HCT116 (cell line): ENCODE results near the gene SHKBP1. TPM values are rescaled to one million over a fixed set of nuclear protein-coding genes. Genes with fewer than 3 reads are reported as not detected.

Experiments used
- ATAC-seq: fragments of 200-7000 bp; cut with Tn5 transposase; 2 replicates; pipeline ENCODE4 v1.9.1; 2020; ENCODE audit warnings: mild to moderate bottlenecking, moderate library complexity
- BruUV-seq: library from RNA; stranded (reverse); fragments of 400-500 nt; replicated peaks from 2 replicates; lab custom pipeline; 2021; lab: Mats Ljungman, UMichigan
- CTCF ChIA-PET: fragments of 300-600 bp; sonication (Branson Sonifier 250); formaldehyde crosslinking; loops from one replicate; lab custom pipeline; 2021; ENCODE audit warnings: antibody characterized with exemption; lab: Charles Lee
- POLR2A ChIA-PET: fragments of 300-600, 350-600 bp; sonication (Branson Sonifier 250); formaldehyde crosslinking; loops from one replicate; lab custom pipeline; 2021; ENCODE audit warnings: antibody characterized with exemption; lab: Charles Lee
- RAD21 ChIA-PET, 2 experiments: fragments of 300-600 bp; sonication (Branson Sonifier 250); formaldehyde crosslinking; loops; one replicate each; lab custom pipeline; 2023; ENCODE audit warnings: low total read pairs in 2 of 2; ENCODE audit not compliant: uncharacterized antibody in 2 of 2, unreplicated experiment in 2 of 2, low non-redundant PET in 1 of 2; lab: Charles Lee
- DNase-seq: peaks from one replicate; pipeline ENCODE4 v3.0.0-alpha.2; 2010; ENCODE audit warnings: low read depth, low spot score
- H2AFZ ChIP-seq: fragments of 200-600 bp; shearing (Covaris generic), sonication (generic); 2 replicates; pipeline ENCODE4 v1.6.1; 2017; ENCODE audit warnings: low read depth, mixed run types, mixed read lengths, antibody characterized with exemption, low read length; ENCODE audit not compliant: poor library complexity, severe bottlenecking
- H3K27ac ChIP-seq: 2 replicates; pipeline ENCODE4 v1.5.1; 2012; ENCODE audit warnings: low read depth, low read length
- H3K27me3 ChIP-seq: fragments of 200-600 bp; sonication (generic); 2 replicates; pipeline ENCODE4 v1.6.1; 2016; ENCODE audit warnings: mixed run types, low read length, mixed read lengths; ENCODE audit not compliant: insufficient read depth
- H3K36me3 ChIP-seq, 2 experiments: fragments of 200-500 bp in 1 of 2; fragments of 200-600 bp in 1 of 2; sonication (Bioruptor generic) in 1 of 2; sonication (generic) in 1 of 2; 2 replicates each; pipeline versions ENCODE4 v1.5.1 to v1.6.1; 2014 to 2016; ENCODE audit warnings: low read length in 2 of 2, inconsistent platforms in 1 of 2, mixed read lengths in 1 of 2, mixed run types in 1 of 2; ENCODE audit not compliant: insufficient read depth in 2 of 2, control insufficient read depth in 1 of 2
- H3K4me1 ChIP-seq, 2 experiments: fragments of 200-600 bp in 1 of 2; sonication (generic) in 1 of 2; 2 replicates each; pipeline versions ENCODE4 v1.5.1 to v1.6.1; 2012 to 2017; ENCODE audit warnings: low read length in 2 of 2, inconsistent platforms in 1 of 2, mild to moderate bottlenecking in 1 of 2, mixed read lengths in 1 of 2, mixed run types in 1 of 2, moderate library complexity in 1 of 2; ENCODE audit not compliant: insufficient read depth in 2 of 2, control insufficient read depth in 1 of 2
- H3K4me2 ChIP-seq: fragments of 200-600 bp; sonication (generic); 2 replicates; pipeline ENCODE4 v1.6.1; 2017; ENCODE audit warnings: mixed run types, low read length, mixed read lengths
- H3K4me3 ChIP-seq, 2 experiments: fragments of 200-600 bp in 1 of 2; sonication (generic) in 1 of 2; replicated peaks in 1 of 2; 2 replicates each; pipeline ENCODE4 v1.5.1; 2011 to 2016; ENCODE audit warnings: low read length in 2 of 2, control low read depth in 1 of 2, low read depth in 1 of 2, mild to moderate bottlenecking in 1 of 2, mixed read lengths in 1 of 2, mixed run types in 1 of 2
- H3K79me2 ChIP-seq: fragments of 200-600 bp; sonication (generic); 2 replicates; pipeline ENCODE4 v1.6.1; 2017; ENCODE audit warnings: mild to moderate bottlenecking, mixed run types, low read length, moderate library complexity, mixed read lengths; ENCODE audit not compliant: insufficient read depth
- H3K9ac ChIP-seq: fragments of 200-600 bp; sonication (generic); 2 replicates; pipeline ENCODE4 v1.6.1; 2016; ENCODE audit warnings: low read length, mixed read lengths
- H3K9me2 ChIP-seq: fragments of 200-600 bp; sonication (generic), shearing (Covaris generic); 2 replicates; pipeline ENCODE4 v1.6.1; 2017; ENCODE audit warnings: mixed run types, mild to moderate bottlenecking, moderate library complexity; ENCODE audit not compliant: insufficient read depth
- H3K9me3 ChIP-seq, 2 experiments: fragments of 200-500 bp in 1 of 2; fragments of 200-600 bp in 1 of 2; sonication (Bioruptor generic) in 1 of 2; sonication (generic) in 1 of 2; 2 replicates each; pipeline ENCODE4 v1.6.1; 2014 to 2017; ENCODE audit warnings: low read length in 2 of 2, mixed read lengths in 2 of 2, inconsistent platforms in 1 of 2, low read depth in 1 of 2, mild to moderate bottlenecking in 1 of 2, mixed run types in 1 of 2, moderate library complexity in 1 of 2; ENCODE audit not compliant: control insufficient read depth in 1 of 2, insufficient read depth in 1 of 2
- H4K20me1 ChIP-seq: fragments of 200-600 bp; sonication (generic), shearing (Covaris generic); 2 replicates; pipeline ENCODE4 v1.6.1; 2017; ENCODE audit warnings: mixed run types, mild to moderate bottlenecking, moderate library complexity; ENCODE audit not compliant: insufficient read depth
- JUND ChIP-seq: IDR thresholded peaks from 2 replicates; pipeline ENCODE4 v1.6.1; 2012
- POLR2A ChIP-seq: IDR thresholded peaks from 2 replicates; pipeline ENCODE4 v1.7.0; 2011; ENCODE audit warnings: borderline replicate concordance; ENCODE audit not compliant: insufficient read depth, insufficient read length; ENCODE audit errors: extremely low read depth
- RAD21 ChIP-seq: IDR thresholded peaks from 2 replicates; pipeline ENCODE4 v1.6.1; 2012; ENCODE audit warnings: low read depth, mild to moderate bottlenecking
- SIN3A ChIP-seq: IDR thresholded peaks from 2 replicates; pipeline ENCODE4 v1.6.1; 2012; ENCODE audit warnings: low read depth
- SP1 ChIP-seq: IDR thresholded peaks from 2 replicates; pipeline ENCODE4 v1.6.1; 2012; ENCODE audit warnings: low read depth
- YY1 ChIP-seq: IDR thresholded peaks from 2 replicates; pipeline ENCODE4 v1.6.1; 2011; ENCODE audit warnings: low read length, low read depth, moderate library complexity, mild to moderate bottlenecking; ENCODE audit not compliant: insufficient replicate concordance; ENCODE audit errors: extremely low read depth
- ZFX ChIP-seq: fragments of 450-650 bp; IDR thresholded peaks from 2 replicates; pipeline ENCODE4 v1.6.1; 2017
- intact Hi-C: fragments of 100-400 bp; cut with micrococcal nuclease; formaldehyde crosslinking; loops from 2 replicates; pipeline ENCODE4 v1.10.0; 2022
- total RNA-seq: library from RNA; stranded (reverse); gene quantifications from one replicate; pipeline ENCODE4 v1.2.1, GENCODE V29; 2021; ENCODE audit not compliant: unreplicated experiment
- TF ChIP-seq, protein P1 (sequence below): IDR thresholded peaks from 2 replicates; pipeline ENCODE4 v1.6.1; 2011; ENCODE audit warnings: mild to moderate bottlenecking, low read length, moderate library complexity; ENCODE audit not compliant: insufficient replicate concordance; ENCODE audit errors: extremely low read depth
- TF ChIP-seq, protein P2 (sequence below), 3 experiments: fragments of 200-600 bp in 1 of 3; sonication (generic) in 1 of 3; IDR thresholded peaks in 2 of 3; conservative IDR thresholded peaks in 1 of 3; 2 replicates each; pipeline ENCODE4 v1.5.1; 2012 to 2017; ENCODE audit warnings: low read depth in 2 of 3, low read length in 2 of 3, antibody characterized with exemption in 1 of 3, borderline replicate concordance in 1 of 3, control low read depth in 1 of 3, mild to moderate bottlenecking in 1 of 3, mixed read lengths in 1 of 3, mixed run types in 1 of 3, moderate library complexity in 1 of 3; ENCODE audit not compliant: insufficient read depth in 1 of 3
- TF ChIP-seq, protein P3 (sequence below): IDR thresholded peaks from 2 replicates; pipeline ENCODE4 v1.6.1; 2012

SHKBP1 gene
- total RNA-seq, 1 experiment from 2014 or later: 97.4 TPM

DNA sequence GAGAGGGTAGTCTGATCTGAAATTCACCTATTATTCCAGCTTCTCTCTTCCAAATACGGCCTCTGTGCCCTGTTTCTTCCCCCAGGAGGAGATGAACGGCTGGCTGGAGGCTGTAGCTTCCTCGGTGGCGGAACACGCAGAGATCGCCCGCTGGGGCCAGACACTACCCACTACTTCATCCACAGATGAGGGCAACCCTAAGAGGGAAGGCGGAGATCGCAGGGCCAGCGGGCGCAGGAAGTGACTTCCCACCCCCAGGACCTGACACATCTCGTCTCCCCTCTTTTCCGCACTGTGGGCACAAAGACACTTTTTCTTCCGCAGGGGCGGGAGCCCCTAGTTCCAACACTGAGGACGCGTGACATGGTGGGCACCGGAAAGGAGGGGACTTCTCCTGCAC, 1.3 kb upstream of the SHKBP1 start:
- no peak overlapping the region for H2AFZ ChIP-seq
- TF ChIP-seq POLR2A (no peak), ZFX (no peak), SP1 (no peak), YY1 (no peak)
- TF ChIP-seq, protein P1, sequence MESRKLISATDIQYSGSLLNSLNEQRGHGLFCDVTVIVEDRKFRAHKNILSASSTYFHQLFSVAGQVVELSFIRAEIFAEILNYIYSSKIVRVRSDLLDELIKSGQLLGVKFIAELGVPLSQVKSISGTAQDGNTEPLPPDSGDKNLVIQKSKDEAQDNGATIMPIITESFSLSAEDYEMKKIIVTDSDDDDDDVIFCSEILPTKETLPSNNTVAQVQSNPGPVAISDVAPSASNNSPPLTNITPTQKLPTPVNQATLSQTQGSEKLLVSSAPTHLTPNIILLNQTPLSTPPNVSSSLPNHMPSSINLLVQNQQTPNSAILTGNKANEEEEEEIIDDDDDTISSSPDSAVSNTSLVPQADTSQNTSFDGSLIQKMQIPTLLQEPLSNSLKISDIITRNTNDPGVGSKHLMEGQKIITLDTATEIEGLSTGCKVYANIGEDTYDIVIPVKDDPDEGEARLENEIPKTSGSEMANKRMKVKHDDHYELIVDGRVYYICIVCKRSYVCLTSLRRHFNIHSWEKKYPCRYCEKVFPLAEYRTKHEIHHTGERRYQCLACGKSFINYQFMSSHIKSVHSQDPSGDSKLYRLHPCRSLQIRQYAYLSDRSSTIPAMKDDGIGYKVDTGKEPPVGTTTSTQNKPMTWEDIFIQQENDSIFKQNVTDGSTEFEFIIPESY: no peak
- peaks cover 10 to 32% of the 10 kb centered on the region in 2 experiments for H3K4me1 ChIP-seq
- no peak for ATAC-seq
- RAD21 ChIA-PET: no interaction called here
- H4K20me1 ChIP-seq: no peaks in the 10 kb centered on the region
- H3K9ac ChIP-seq: peak overlapping the region; percentile 85; the same call in 1 of the 2 replicates
- DNase-seq: no peak
- no peaks in the 10 kb centered on the region for H3K9me3 ChIP-seq
- H3K36me3 ChIP-seq: peaks cover 3 to 7% of the 10 kb centered on the region in 2 experiments; a peak in 2 of 4 replicates
- no peak overlapping the region for H3K4me3 ChIP-seq
- no peaks in the 10 kb centered on the region for H3K9me2 ChIP-seq
- H3K4me2 ChIP-seq: peak overlapping the region; percentile 100; the same call in 1 of the 2 replicates
- POLR2A ChIA-PET: no interaction called here
- intact Hi-C loops: no loop called here
- BruUV-seq: no TSS peak
- peaks cover 14% of the 10 kb centered on the region; the same call in 1 of the 2 replicates for H3K79me2 ChIP-seq
- no peaks in the 10 kb centered on the region for H3K27me3 ChIP-seq
- CTCF ChIA-PET: no interaction called here
- H3K27ac ChIP-seq: no peak overlapping the region

DNA sequence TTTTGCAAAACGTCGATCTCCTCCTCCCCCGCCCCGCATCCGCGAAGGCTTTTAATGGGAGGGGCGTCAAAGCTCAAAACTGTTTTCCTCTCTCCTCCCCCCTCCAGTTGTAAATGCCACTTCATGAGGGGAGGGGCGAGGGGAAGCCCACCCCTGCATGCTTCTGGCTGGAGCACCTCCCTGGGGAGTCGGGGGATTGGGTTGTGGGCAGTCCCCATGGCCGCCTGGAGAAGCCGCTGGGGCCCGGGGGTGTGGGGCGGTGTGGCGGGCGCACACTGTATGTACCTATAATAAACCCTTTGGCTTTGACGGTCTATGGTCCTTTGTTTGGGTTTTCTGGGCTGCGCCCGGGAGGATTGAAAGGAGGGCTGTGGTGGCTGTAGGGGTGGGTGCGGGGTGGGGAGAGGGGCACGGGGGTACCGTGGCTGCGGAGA, 505 bp upstream of the SHKBP1 start:
- Histone ChIP-seq H4K20me1 (no peaks in the 10 kb centered on the region), H3K9me2 (no peaks in the 10 kb centered on the region), H3K9ac (peak overlapping the region; percentile 85), H3K9me3 (no peaks in the 10 kb centered on the region), H3K27me3 (no peaks in the 10 kb centered on the region), H3K36me3 (peaks cover 3 to 9% of the 10 kb centered on the region in 2 experiments; a peak in 2 of 4 replicates), H3K79me2 (peaks cover 14% of the 10 kb centered on the region; the same call in 1 of the 2 replicates), H2AFZ (peak overlapping the region; percentile 83), H3K4me2 (peak overlapping the region; percentile 100), H3K4me1 (peaks cover 10 to 27% of the 10 kb centered on the region in 2 experiments), H3K4me3 (peak overlapping the region; percentile 79 to 95)
- CTCF ChIA-PET: no interaction called here
- ATAC-seq: peak; percentile 43
- BruUV-seq: no TSS peak
- RAD21 ChIA-PET: no interaction called here
- intact Hi-C loops: no loop called here
- POLR2A ChIA-PET: no interaction called here
- TF ChIP-seq JUND (no peak), RAD21 (no peak), SIN3A (no peak), YY1 (no peak), SP1 (no peak)
- TF ChIP-seq, protein P2, sequence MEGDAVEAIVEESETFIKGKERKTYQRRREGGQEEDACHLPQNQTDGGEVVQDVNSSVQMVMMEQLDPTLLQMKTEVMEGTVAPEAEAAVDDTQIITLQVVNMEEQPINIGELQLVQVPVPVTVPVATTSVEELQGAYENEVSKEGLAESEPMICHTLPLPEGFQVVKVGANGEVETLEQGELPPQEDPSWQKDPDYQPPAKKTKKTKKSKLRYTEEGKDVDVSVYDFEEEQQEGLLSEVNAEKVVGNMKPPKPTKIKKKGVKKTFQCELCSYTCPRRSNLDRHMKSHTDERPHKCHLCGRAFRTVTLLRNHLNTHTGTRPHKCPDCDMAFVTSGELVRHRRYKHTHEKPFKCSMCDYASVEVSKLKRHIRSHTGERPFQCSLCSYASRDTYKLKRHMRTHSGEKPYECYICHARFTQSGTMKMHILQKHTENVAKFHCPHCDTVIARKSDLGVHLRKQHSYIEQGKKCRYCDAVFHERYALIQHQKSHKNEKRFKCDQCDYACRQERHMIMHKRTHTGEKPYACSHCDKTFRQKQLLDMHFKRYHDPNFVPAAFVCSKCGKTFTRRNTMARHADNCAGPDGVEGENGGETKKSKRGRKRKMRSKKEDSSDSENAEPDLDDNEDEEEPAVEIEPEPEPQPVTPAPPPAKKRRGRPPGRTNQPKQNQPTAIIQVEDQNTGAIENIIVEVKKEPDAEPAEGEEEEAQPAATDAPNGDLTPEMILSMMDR (IDR thresholded peaks at IDR 0.05 in 2 of 3, conservative IDR thresholded peaks at IDR 0.05 in 1 of 3; ENCODE audit: borderline replicate concordance in 1 of 3, insufficient read depth in 1 of 3, low read depth in 2 of 3, low read length in 2 of 3): no peak
- TF ChIP-seq, protein P3, sequence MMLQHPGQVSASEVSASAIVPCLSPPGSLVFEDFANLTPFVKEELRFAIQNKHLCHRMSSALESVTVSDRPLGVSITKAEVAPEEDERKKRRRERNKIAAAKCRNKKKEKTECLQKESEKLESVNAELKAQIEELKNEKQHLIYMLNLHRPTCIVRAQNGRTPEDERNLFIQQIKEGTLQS: no peak
- TF ChIP-seq, all 23 proteins: peak for 0
- no peak for DNase-seq
- H3K27ac ChIP-seq: peak overlapping the region; percentile 67
